ES-I3 (cell line): ENCODE measurements around the gene ADAMTSL3.
"Not testable (repeated sequence)": the region's sequence is repeated elsewhere in the genome, so short reads cannot be mapped to it uniquely, and the experiment has no call there.

ENCODE experiments used
- H3K36me3 ChIP-seq: 2 replicates; pipeline ENCODE4 v1.6.1; 2013; ENCODE audit warnings: mild to moderate bottlenecking, low read length, control low read depth, moderate library complexity; ENCODE audit not compliant: insufficient read depth
- H3K4me1 ChIP-seq: 2 replicates; pipeline ENCODE4 v1.6.1; 2013; ENCODE audit warnings: mild to moderate bottlenecking, control low read depth, low read length; ENCODE audit not compliant: insufficient read depth
- H3K9ac ChIP-seq: 2 replicates; pipeline ENCODE4 v1.6.1; 2013; ENCODE audit warnings: low read depth, mild to moderate bottlenecking, low read length, moderate library complexity
- H3K9me3 ChIP-seq: 2 replicates; pipeline ENCODE4 v1.6.1; 2013; ENCODE audit warnings: mild to moderate bottlenecking, low read length, moderate library complexity; ENCODE audit not compliant: control insufficient read depth, insufficient read depth

Gene ADAMTSL3

DNA sequence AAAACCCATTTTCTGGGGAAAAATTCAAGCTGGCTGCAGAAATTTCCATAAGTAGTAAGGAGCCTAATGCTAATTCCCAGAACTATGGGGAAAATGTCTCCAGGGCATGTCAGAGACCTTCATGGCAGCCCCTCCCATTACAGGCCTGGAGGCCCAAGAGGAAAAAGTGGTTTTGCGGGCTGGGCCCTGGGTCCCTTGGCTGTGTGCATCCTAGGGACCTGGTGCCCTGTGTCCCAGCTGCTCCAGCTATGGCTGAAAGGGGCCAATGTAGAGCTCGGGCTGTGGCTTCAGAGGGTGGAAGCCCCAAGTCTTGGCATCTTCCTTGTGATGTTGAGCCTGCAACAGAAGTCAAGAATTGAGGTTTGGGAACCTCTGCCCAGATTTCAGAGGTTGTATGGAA, 48.4 kb downstream of the ADAMTSL3 start:
- not testable (repeated sequence) for H3K36me3 ChIP-seq, H3K9me3 ChIP-seq, H3K4me1 ChIP-seq, H3K9ac ChIP-seq

DNA sequence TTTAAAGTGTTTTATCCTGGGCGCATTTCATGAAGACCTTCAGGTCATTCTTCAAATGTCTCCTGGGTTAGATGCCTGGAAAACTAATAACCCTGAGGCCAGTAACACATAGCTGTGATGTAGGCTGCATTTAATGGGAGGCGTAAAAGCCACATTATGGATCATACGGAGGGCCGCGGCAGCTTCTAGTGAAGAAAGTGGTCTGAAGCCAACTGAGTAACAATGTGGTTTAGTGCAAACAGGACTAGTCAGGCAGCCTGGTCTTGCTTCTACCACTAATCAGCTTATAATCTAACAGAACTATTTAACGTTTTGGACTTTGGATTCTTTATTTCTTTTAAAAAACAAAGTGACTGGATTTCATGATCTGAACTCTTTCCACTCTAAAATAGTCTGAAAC, 54.4 kb downstream of the ADAMTSL3 start:
- no peaks in the 10 kb centered on the region for H3K9me3 ChIP-seq
- H3K9ac ChIP-seq: no peak overlapping the region
- no peaks in the 10 kb centered on the region for H3K4me1 ChIP-seq
- no peaks in the 10 kb centered on the region for H3K36me3 ChIP-seq

DNA sequence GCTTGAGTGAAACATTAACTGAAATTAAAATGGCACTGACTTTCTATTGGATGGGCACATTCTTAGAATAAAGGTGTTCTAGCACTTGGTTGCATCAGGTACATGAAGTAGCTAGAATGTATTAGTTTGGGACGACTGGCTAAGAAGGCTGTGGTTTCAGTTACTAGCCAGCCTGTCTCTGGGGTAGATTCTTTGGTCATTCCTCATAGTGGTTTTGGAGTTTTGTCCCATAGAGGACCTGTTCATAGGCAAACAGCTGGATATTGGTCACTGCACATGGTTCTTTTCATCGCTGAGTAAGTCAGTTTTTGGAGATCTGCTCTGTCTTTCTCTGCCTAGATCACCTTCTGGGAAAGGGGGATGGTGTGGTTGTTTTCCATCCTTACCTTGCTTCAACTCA, 55.3 kb downstream of the ADAMTSL3 start:
- Histone ChIP-seq H3K9ac (no peak overlapping the region), H3K9me3 (no peaks in the 10 kb centered on the region), H3K36me3 (no peaks in the 10 kb centered on the region), H3K4me1 (no peaks in the 10 kb centered on the region)

- H3K36me3 ChIP-seq: no peaks in the 10 kb centered on the region
- no peaks in the 10 kb centered on the region for H3K9me3 ChIP-seq
- H3K4me1 ChIP-seq: no peaks in the 10 kb centered on the region
- H3K9ac ChIP-seq: no peak overlapping the region
Observed at GRCh38 chr15:83709811-83710210, 55.9 kb downstream of the ADAMTSL3 start.

GRCh38 chr15:83710452-83710851, 56.5 kb downstream of the ADAMTSL3 start:
- Histone ChIP-seq H3K36me3 (no peaks in the 10 kb centered on the region), H3K4me1 (no peaks in the 10 kb centered on the region), H3K9me3 (no peaks in the 10 kb centered on the region), H3K9ac (no peak overlapping the region)

- no peaks in the 10 kb centered on the region for H3K4me1 ChIP-seq
- no peak overlapping the region for H3K9ac ChIP-seq
- no peaks in the 10 kb centered on the region for H3K9me3 ChIP-seq
- H3K36me3 ChIP-seq: no peaks in the 10 kb centered on the region
Observed at GRCh38 chr15:83711236-83711635, 57.3 kb downstream of the ADAMTSL3 start.

DNA sequence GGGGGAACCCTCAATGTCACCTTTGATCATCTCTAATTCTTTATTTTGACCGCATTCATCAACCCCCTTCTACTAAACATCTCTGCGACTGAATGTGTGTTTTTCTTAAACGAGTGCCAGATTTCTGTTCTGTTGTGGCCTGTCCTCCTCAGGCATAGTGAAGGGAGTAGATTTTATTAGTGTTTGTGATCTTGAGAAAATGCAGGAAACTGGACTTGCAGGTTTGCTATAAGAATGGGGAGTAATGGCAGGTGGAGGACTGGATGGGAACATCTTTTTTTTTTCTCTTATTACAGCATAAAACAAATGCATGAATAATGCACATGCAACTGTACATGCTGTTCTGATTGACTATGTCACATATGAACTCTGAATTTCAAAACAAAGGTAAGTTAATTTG, 59.3 kb downstream of the ADAMTSL3 start:
- Histone ChIP-seq H3K9me3 (no peaks in the 10 kb centered on the region), H3K9ac (no peak overlapping the region), H3K36me3 (no peaks in the 10 kb centered on the region), H3K4me1 (no peaks in the 10 kb centered on the region)

GRCh38 chr15:83714939-83715628, 61.2 kb downstream of the ADAMTSL3 start:
- H3K9ac ChIP-seq: no peak overlapping the region
- no peaks in the 10 kb centered on the region for H3K36me3 ChIP-seq
- H3K4me1 ChIP-seq: no peaks in the 10 kb centered on the region
- no peaks in the 10 kb centered on the region for H3K9me3 ChIP-seq

DNA sequence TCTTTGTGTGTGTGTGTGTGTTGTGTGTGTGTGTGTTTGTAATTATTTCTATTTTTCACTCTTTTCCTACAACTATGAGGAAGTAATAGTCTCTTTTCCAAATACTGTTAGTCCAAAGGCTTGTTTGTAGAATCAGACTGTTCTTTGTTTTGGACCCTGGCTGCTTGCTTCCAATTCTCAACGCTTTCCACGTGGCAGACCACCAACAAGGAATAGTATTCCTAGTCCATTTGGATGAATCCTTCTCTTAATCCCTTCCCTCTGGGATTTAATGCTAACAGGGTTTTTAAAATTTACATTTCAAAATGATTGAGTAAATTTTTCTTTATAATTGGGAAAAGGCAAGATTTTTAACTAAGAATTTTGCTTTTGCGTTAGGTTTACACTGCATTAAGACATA, 62.7 kb downstream of the ADAMTSL3 start:
- Histone ChIP-seq H3K9me3 (no peaks in the 10 kb centered on the region), H3K9ac (no peak overlapping the region), H3K4me1 (no peaks in the 10 kb centered on the region), H3K36me3 (no peaks in the 10 kb centered on the region)

DNA sequence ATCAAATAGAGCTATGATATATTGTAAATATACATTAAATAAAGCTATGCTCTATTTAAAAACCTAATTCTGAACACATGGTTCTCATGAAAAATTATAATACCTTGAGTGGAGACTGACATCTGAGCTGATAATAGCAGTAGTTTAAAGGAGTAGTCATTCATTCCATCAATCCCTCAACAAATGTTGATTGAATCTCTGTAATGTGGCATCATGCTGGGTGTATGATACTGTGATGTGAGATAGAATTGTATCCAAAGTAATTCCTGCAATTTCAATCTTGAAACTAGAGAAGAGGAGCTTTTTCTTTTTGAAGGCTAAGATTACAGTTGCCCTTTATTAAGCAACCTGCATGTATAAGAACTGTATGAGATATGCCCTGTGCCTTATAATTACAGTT, 63.1 kb downstream of the ADAMTSL3 start:
- Histone ChIP-seq H3K9me3 (no peaks in the 10 kb centered on the region), H3K36me3 (no peaks in the 10 kb centered on the region), H3K9ac (no peak overlapping the region), H3K4me1 (no peaks in the 10 kb centered on the region)

GRCh38 chr15:83720468-83720867, 66.5 kb downstream of the ADAMTSL3 start:
- Histone ChIP-seq H3K36me3 (no peaks in the 10 kb centered on the region), H3K9ac (no peak overlapping the region), H3K9me3 (no peaks in the 10 kb centered on the region), H3K4me1 (no peaks in the 10 kb centered on the region)

- Histone ChIP-seq H3K9me3 (no peaks in the 10 kb centered on the region), H3K4me1 (no peaks in the 10 kb centered on the region), H3K36me3 (no peaks in the 10 kb centered on the region), H3K9ac (no peak overlapping the region)
Observed at GRCh38 chr15:83721031-83721430, 67.1 kb downstream of the ADAMTSL3 start.

DNA sequence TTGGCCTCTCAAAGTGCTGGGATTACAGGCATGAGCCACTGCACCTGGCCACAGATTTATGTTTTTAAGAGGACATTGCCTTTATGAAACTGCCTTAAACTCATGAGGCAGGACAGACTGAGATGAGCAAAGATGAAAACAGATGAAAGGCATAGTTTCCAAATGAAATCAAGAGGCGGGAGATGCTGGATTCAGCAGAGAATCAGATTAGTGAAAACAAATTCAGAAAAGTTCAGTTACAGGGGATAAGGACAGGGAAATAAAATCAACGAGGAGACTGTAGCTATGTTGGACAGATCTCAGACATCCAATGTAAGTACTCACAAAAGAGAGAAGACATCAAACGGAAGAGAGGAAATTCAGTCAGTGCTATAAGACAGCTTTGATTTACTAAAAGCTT, 68.1 kb downstream of the ADAMTSL3 start:
- Histone ChIP-seq H3K9ac (no peak overlapping the region), H3K9me3 (no peaks in the 10 kb centered on the region), H3K4me1 (no peaks in the 10 kb centered on the region), H3K36me3 (no peaks in the 10 kb centered on the region)

DNA sequence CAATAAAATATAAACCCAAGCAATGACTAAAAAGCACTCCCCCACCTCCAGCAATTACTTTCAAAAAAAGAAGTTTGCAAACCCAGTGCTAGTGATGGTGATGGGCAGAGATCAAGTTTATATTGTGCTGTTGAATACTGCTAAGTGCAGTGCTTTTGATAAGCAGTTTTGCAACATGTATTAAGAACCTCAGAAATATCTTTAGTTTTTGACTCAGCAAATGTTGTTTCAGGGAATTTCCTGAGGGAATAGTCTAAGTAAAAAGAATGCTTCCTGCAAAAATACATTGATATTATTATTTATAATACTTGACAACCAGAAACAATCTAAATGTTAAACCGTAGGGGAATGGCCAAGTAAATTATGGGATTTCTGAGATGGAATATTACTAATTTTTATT, 69.3 kb downstream of the ADAMTSL3 start:
- Histone ChIP-seq H3K9ac (no peak overlapping the region), H3K9me3 (no peaks in the 10 kb centered on the region), H3K36me3 (no peaks in the 10 kb centered on the region), H3K4me1 (no peaks in the 10 kb centered on the region)

DNA sequence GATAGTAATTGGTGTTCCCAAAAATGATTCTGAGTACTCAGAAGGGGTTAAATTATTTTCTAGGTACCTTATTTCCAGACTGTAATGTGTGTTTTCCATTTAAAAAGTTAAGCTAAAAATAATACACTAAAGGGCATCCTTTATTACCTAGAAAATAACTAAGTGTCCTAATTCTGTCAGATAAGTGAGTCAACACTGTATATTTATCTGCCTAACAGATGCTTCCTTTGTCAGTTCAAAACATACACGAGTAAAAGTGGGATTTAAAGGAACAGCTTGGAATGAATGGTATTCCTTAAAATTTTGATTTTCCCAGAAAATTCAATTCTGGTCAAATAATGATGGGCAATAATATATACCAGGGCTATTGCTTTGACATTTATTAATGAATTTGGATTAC, 78.3 kb downstream of the ADAMTSL3 start:
- peaks cover 19% of the 10 kb centered on the region for H3K4me1 ChIP-seq
- no peaks in the 10 kb centered on the region for H3K36me3 ChIP-seq
- H3K9ac ChIP-seq: no peak overlapping the region
- H3K9me3 ChIP-seq: no peaks in the 10 kb centered on the region

DNA sequence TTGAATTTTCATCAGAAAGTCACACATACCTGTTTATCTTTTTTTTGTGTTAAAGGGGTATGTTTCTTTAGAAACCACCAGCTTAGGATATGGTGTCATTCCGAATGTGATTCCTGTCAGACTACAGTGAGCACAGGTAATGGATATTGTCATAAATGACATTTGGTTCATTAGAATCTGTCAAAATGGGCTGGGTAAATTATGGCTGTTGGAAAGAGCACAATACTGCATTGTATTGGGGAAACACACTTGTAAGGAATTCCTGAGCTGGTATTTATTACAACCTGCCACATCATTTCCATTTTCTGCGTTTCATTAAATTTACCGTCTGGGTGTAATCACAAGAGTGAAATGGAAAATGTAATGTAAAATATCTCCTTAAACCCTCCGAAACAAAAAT, 78.8 kb downstream of the ADAMTSL3 start:
- Histone ChIP-seq H3K9me3 (no peaks in the 10 kb centered on the region), H3K36me3 (no peaks in the 10 kb centered on the region), H3K9ac (no peak overlapping the region), H3K4me1 (peaks cover 19% of the 10 kb centered on the region)
